ENCODE results near the gene TRPV5. TPM values are rescaled to one million over a fixed set of nuclear protein-coding genes. Genes with fewer than 3 reads are reported as not detected.

TRPV5 gene
- total and polyA plus RNA-seq, 2 donors (not counting 3 experiments of a cell fraction or from before 2014, with no cell fraction given): not detected

DNA sequence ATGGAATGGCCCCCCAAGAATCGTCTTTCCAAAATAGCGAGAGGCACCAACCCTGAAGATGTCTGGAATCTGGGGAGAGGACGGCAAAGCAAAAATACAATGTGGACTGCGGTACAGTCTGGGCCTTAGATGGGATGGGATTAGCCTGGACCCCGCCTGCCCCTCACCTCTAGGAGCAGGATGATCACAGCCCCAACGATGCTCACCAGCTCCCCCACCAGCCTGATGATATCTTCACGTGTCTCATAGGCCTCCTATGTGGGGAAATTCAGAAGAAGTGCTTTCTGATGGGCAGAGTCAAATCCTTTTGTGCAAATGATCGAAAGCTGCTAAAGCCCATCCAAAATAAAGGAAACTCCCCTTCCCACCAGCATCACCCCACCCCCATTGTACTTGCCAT, 18.2 kb downstream of the TRPV5 start:
- FAIRE-seq (no peak), DNase-seq (ENCODE audit: low read depth, low spot score) (no peak)
- Histone ChIP-seq H4K20me1 (replicated peaks; ENCODE audit: control insufficient read depth, extremely low read depth, insufficient read depth, low read length) (no peaks in the 10 kb centered on the region), H3K27me3 (ENCODE audit: control insufficient read depth in 2 of 2, insufficient read depth in 2 of 2, low read length in 2 of 2) (no peaks in the 10 kb centered on the region), H3K27ac (ENCODE audit: insufficient read depth, low read depth, low read length) (no peak overlapping the region), H2AFZ (ENCODE audit: low read depth, low read length) (no peak overlapping the region), H3K9me1 (replicated peaks; ENCODE audit: control insufficient read depth, extremely low read depth, insufficient read depth, low read length) (no peaks in the 10 kb centered on the region), H3K9me3 (replicated peaks; ENCODE audit: control insufficient read depth, insufficient read depth, low read length) (no peaks in the 10 kb centered on the region), H3K79me2 (ENCODE audit: control insufficient read depth, insufficient read depth, low read length) (no peaks in the 10 kb centered on the region), H3K4me3 (replicated peaks in 1 of 3; ENCODE audit: insufficient read depth in 1 of 3, low read depth in 1 of 3, low read length in 3 of 3) (no peak overlapping the region), H3K36me3 (ENCODE audit: control insufficient read depth in 2 of 2, extremely low read depth in 1 of 2, insufficient read depth in 2 of 2, low read length in 2 of 2) (no peaks in the 10 kb centered on the region), H3K9ac (replicated peaks; ENCODE audit: extremely low read depth, insufficient read depth, low read length) (no peak overlapping the region), H3K4me2 (ENCODE audit: insufficient read depth, low read length) (no peak overlapping the region), H3K4me1 (ENCODE audit: control insufficient read depth, extremely low read depth, insufficient read depth, low read length) (no peaks in the 10 kb centered on the region)
- BruUV-seq (replicated peaks): no TSS peak
- dilution Hi-C loops (cut with MboI; ENCODE audit: extremely low pct_ligation_motif_present, low sequenced_read_pairs) (no loop called here), intact Hi-C loops (cut with micrococcal nuclease) (no loop called here)
- TF ChIP-seq, protein P1, sequence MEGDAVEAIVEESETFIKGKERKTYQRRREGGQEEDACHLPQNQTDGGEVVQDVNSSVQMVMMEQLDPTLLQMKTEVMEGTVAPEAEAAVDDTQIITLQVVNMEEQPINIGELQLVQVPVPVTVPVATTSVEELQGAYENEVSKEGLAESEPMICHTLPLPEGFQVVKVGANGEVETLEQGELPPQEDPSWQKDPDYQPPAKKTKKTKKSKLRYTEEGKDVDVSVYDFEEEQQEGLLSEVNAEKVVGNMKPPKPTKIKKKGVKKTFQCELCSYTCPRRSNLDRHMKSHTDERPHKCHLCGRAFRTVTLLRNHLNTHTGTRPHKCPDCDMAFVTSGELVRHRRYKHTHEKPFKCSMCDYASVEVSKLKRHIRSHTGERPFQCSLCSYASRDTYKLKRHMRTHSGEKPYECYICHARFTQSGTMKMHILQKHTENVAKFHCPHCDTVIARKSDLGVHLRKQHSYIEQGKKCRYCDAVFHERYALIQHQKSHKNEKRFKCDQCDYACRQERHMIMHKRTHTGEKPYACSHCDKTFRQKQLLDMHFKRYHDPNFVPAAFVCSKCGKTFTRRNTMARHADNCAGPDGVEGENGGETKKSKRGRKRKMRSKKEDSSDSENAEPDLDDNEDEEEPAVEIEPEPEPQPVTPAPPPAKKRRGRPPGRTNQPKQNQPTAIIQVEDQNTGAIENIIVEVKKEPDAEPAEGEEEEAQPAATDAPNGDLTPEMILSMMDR (IDR thresholded peaks at IDR 0.05; ENCODE audit: extremely low read depth in 1 of 2, insufficient read depth in 1 of 2, low read depth in 1 of 2, low read length in 2 of 2): no peak
- TF ChIP-seq EZH2 (IDR thresholded peaks at IDR 0.05; ENCODE audit: borderline replicate concordance, low read depth, low read length, severe bottlenecking) (no peak), POLR2AphosphoS5 (IDR thresholded peaks at IDR 0.05; ENCODE audit: insufficient read depth, low read depth, low read length) (no peak), MYC (IDR thresholded peaks at IDR 0.05; ENCODE audit: low read depth, low read length) (no peak), POLR2A (IDR thresholded peaks at IDR 0.05; ENCODE audit: low read depth, low read length) (no peak), GATA2 (IDR thresholded peaks at IDR 0.05; ENCODE audit: insufficient read depth, insufficient read length, low read depth, low read length) (no peak), JUN (IDR thresholded peaks at IDR 0.05; ENCODE audit: borderline replicate concordance, insufficient read depth, insufficient read length, low read depth) (no peak), MAX (IDR thresholded peaks at IDR 0.05; ENCODE audit: insufficient read depth, insufficient read length) (no peak), FOS (IDR thresholded peaks at IDR 0.05; ENCODE audit: borderline replicate concordance, insufficient read depth, low read length) (no peak)
- ChIA-PET CTCF (interaction anchor here (1.3 kb wide), 1 partner anchor 300 kb away, joined by 3 read pairs; no protein-coding TSS in a partner anchor), POLR2A (no interaction called here)
